Esophagus (tissue), 2 donors: ENCODE measurements around the gene PRPS2. TPM values are rescaled to one million over a fixed set of nuclear protein-coding genes. Genes with fewer than 3 reads are reported as not detected.

Source experiments
- polyA plus RNA-seq, 2 donors: library from polyadenylated mRNA; stranded (reverse); fragments of 200-250 nt; gene quantifications; one replicate each; pipeline ENCODE4 v1.2.3, GENCODE V29; 2013
- donor health status: healthy with polysubstance abuse.
- donor health status: Bipolar disorder and iron deficiency.

PRPS2 gene
- polyA plus RNA-seq, 2 donors = 18.4 to 19.7 TPM

Other genes with a start within 250 kb of the PRPS2 start
- gene TLR7, start 75.7 kb downstream of the PRPS2 start, polyA plus RNA-seq = under 1 TPM; 0.04 to 0.08 TPM
- gene TLR8, start 115.2 kb downstream of the PRPS2 start, polyA plus RNA-seq = under 1 TPM; 0.02 to 0.08 TPM
- 1,000 to 10,000 TPM; 1,322 to 1,747 TPM for gene TMSB4X, start 183.7 kb downstream of the PRPS2 start, polyA plus RNA-seq